ENCODE measurements around the gene PIP4P1. TPM values are rescaled to one million over a fixed set of nuclear protein-coding genes. Genes with fewer than 3 reads are reported as not detected.
A peak's percentile ranks its signal among the peaks of the same experiment; 100 is the strongest.

The PIP4P1 gene
- total and polyA plus RNA-seq, 10 of the 15 experiments (the other 5 are each of a cell fraction or from before 2014, with no cell fraction given): 19.1 to 47.4 (median 39.7) TPM

GRCh38 chr14:20438664-20439063 is 22.6 kb downstream of the PIP4P1 start:
- Histone ChIP-seq H3K4me1 (ENCODE audit: control insufficient read depth, insufficient read depth, low read length) (no peaks in the 10 kb centered on the region), H3K4me3 (no peak overlapping the region), H3K9ac (ENCODE audit: control insufficient read depth, insufficient read depth, low read length) (no peak overlapping the region), H3K36me3 (ENCODE audit: control insufficient read depth in 2 of 2, insufficient read depth in 2 of 2, low read length in 1 of 2) (no peaks in the 10 kb centered on the region), H3K4me2 (ENCODE audit: control insufficient read depth, insufficient read depth) (no peak overlapping the region), H3K27me3 (replicated peaks in 1 of 2; ENCODE audit: control insufficient read depth in 2 of 2, insufficient read depth in 2 of 2, low read length in 1 of 2) (no peaks in the 10 kb centered on the region), H4K20me1 (ENCODE audit: control insufficient read depth, insufficient read depth) (no peaks in the 10 kb centered on the region), H3K27ac (ENCODE audit: control insufficient read depth, insufficient read depth) (no peak overlapping the region), H3K9me3 (replicated peaks; ENCODE audit: control insufficient read depth, insufficient read depth, low read length) (no peaks in the 10 kb centered on the region; the same call in 2 of the 3 replicates), H2AFZ (ENCODE audit: control insufficient read depth, low read depth, low read length) (no peak overlapping the region), H3K79me2 (ENCODE audit: control insufficient read depth, insufficient read depth, low read length) (no peaks in the 10 kb centered on the region)
- intact Hi-C loops (cut with micrococcal nuclease; ENCODE audit: unreplicated experiment) (no loop called here), in situ Hi-C loops (cut with MboI) (no loop called here)
- ChIA-PET POLR2A (no interaction called here), RAD21 (ENCODE audit: unreplicated experiment) (no interaction called here), CTCF (no interaction called here), SMC1A (ENCODE audit: uncharacterized antibody, unreplicated experiment) (no interaction called here)
- BruUV-seq (replicated peaks): no TSS peak
- FAIRE-seq (no peak), ATAC-seq (peak; percentile 69), DNase-seq (ENCODE audit: low read depth, low spot score) (no peak)
- 56% methylated on average over 7 of the region's 7 CpGs for WGBS (ENCODE audit: insufficient coverage, insufficient replicate concordance, low lambda C conversion rate, missing lambda C conversion rate)
- TF ChIP-seq RUNX3 (IDR thresholded peaks at IDR 0.05; ENCODE audit: low read length): 0 out of 2 replicates have a peak, but pooled peaks have one; percentile 8
- TF ChIP-seq EED (IDR thresholded peaks at IDR 0.05; ENCODE audit: low read depth): 0 out of 2 replicates have a peak, but pooled peaks have one; percentile 38
- 0 out of 2 replicates have a peak, but pooled peaks have one; percentile 32 for TF ChIP-seq IKZF1 (conservative IDR thresholded peaks at IDR 0.05)
- TF ChIP-seq NR2C2 (IDR thresholded peaks at IDR 0.05; ENCODE audit: borderline replicate concordance, control insufficient read depth, insufficient read length, low read depth): no peak
- TF ChIP-seq IKZF2 (IDR thresholded peaks at IDR 0.05): peak; percentile 15 to 33; a peak in 1 of 4 replicates
- TF ChIP-seq SPI1 (IDR thresholded peaks at IDR 0.05; ENCODE audit: borderline replicate concordance, insufficient read depth, low read depth, low read length): peak; percentile 84; the same call in 1 of the 2 replicates

GRCh38 chr14:20436363-20436755 is 24.9 kb downstream of the PIP4P1 start:
- ATAC-seq (no peak), FAIRE-seq (no peak), DNase-seq (ENCODE audit: low read depth, low spot score) (no peak)
- 73% methylated on average over 4 of the region's 4 CpGs for WGBS (ENCODE audit: insufficient coverage, insufficient replicate concordance, low lambda C conversion rate, missing lambda C conversion rate)
- Histone ChIP-seq H3K79me2 (ENCODE audit: control insufficient read depth, insufficient read depth, low read length) (no peaks in the 10 kb centered on the region), H4K20me1 (ENCODE audit: control insufficient read depth, insufficient read depth) (no peaks in the 10 kb centered on the region), H3K4me2 (ENCODE audit: control insufficient read depth, insufficient read depth) (no peak overlapping the region), H3K4me1 (ENCODE audit: control insufficient read depth, insufficient read depth, low read length) (no peaks in the 10 kb centered on the region), H3K27me3 (replicated peaks in 1 of 2; ENCODE audit: control insufficient read depth in 2 of 2, insufficient read depth in 2 of 2, low read length in 1 of 2) (no peaks in the 10 kb centered on the region), H2AFZ (ENCODE audit: control insufficient read depth, low read depth, low read length) (no peak overlapping the region), H3K9me3 (replicated peaks; ENCODE audit: control insufficient read depth, insufficient read depth, low read length) (no peaks in the 10 kb centered on the region; the same call in 2 of the 3 replicates), H3K9ac (ENCODE audit: control insufficient read depth, insufficient read depth, low read length) (no peak overlapping the region), H3K27ac (ENCODE audit: control insufficient read depth, insufficient read depth) (no peak overlapping the region), H3K36me3 (ENCODE audit: control insufficient read depth in 2 of 2, insufficient read depth in 2 of 2, low read length in 1 of 2) (no peaks in the 10 kb centered on the region), H3K4me3 (no peak overlapping the region)
- in situ Hi-C loops (cut with MboI) (no loop called here), intact Hi-C loops (cut with micrococcal nuclease; ENCODE audit: unreplicated experiment) (no loop called here)
- ChIA-PET POLR2A (interaction anchor here (0.6 kb wide), 1 partner anchor 81 kb away, joined by 5 read pairs; no protein-coding TSS in a partner anchor), RAD21 (ENCODE audit: unreplicated experiment) (no interaction called here), CTCF (interaction anchor here (0.7 to 1.1 kb wide), 2 partner anchors 14 to 20 kb away, joined by 3 read pairs; no protein-coding TSS in a partner anchor), SMC1A (ENCODE audit: uncharacterized antibody, unreplicated experiment) (no interaction called here)
- no TSS peak for BruUV-seq (replicated peaks)
- TF ChIP-seq ZNF384 (IDR thresholded peaks at IDR 0.05; ENCODE audit: borderline replicate concordance, low read depth, low read length) (no peak), NR2C2 (IDR thresholded peaks at IDR 0.05; ENCODE audit: borderline replicate concordance, control insufficient read depth, insufficient read length, low read depth) (no peak), ZBTB11 (CRISPR knock-in tag; IDR thresholded peaks at IDR 0.05) (no peak), IRF3 (IDR thresholded peaks at IDR 0.05) (no peak), NRF1 (conservative IDR thresholded peaks at IDR 0.05; ENCODE audit: low read depth, low read length) (no peak), SUZ12 (IDR thresholded peaks at IDR 0.05; ENCODE audit: unreplicated experiment) (no peak), DPF2 (IDR thresholded peaks at IDR 0.05) (no peak), CHD2 (IDR thresholded peaks at IDR 0.05; ENCODE audit: borderline replicate concordance, low read depth, low read length) (no peak)
